CD4-positive, alpha-beta T cell treated with Interleukin-21 for 1 hour (primary cell): ENCODE data around the gene IL6.
"Not testable (repeated sequence)": the region's sequence is repeated elsewhere in the genome, so short reads cannot be mapped to it uniquely, and the experiment has no call there.

Source experiments
- DNase-seq: peaks from one replicate; pipeline ENCODE4 v3.0.0-alpha.2; 2020

Gene IL6

GRCh38 chr7:22704722-22705121 lies 22.3 kb upstream of the IL6 start:
- not testable (repeated sequence) for DNase-seq

GRCh38 chr7:22705874-22706273 lies 21.1 kb upstream of the IL6 start:
- DNase-seq = not testable (repeated sequence)

GRCh38 chr7:22707026-22707691 lies 19.8 kb upstream of the IL6 start:
- not testable (repeated sequence) for DNase-seq

- DNase-seq = not testable (repeated sequence)
Measured at GRCh38 chr7:22708214-22708613, 18.8 kb upstream of the IL6 start.

GRCh38 chr7:22708677-22709061 lies 18.3 kb upstream of the IL6 start:
- DNase-seq = not testable (repeated sequence)

GRCh38 chr7:22709062-22709829 lies 17.8 kb upstream of the IL6 start:
- DNase-seq = not testable (repeated sequence)

- no peak for DNase-seq
Measured at GRCh38 chr7:22709857-22710256, 17.1 kb upstream of the IL6 start.

GRCh38 chr7:22712999-22713398 lies 14.0 kb upstream of the IL6 start:
- DNase-seq = no peak

GRCh38 chr7:22713463-22713862 lies 13.5 kb upstream of the IL6 start:
- DNase-seq = no peak

GRCh38 chr7:22715969-22716368 lies 11.0 kb upstream of the IL6 start:
- DNase-seq = no peak

- no peak for DNase-seq
Measured at GRCh38 chr7:22717760-22718159, 9.2 kb upstream of the IL6 start.

GRCh38 chr7:22718200-22718711 lies 8.7 kb upstream of the IL6 start:
- no peak for DNase-seq

- no peak for DNase-seq
Measured at GRCh38 chr7:22718911-22719420, 8.0 kb upstream of the IL6 start.

- no peak for DNase-seq
Measured at GRCh38 chr7:22720791-22721786, 5.9 kb upstream of the IL6 start.

- no peak for DNase-seq
Measured at GRCh38 chr7:22722536-22723180, 4.3 kb upstream of the IL6 start.

- no peak for DNase-seq
Measured at GRCh38 chr7:22723181-22723601, 3.8 kb upstream of the IL6 start.

- no peak for DNase-seq
Measured at GRCh38 chr7:22723637-22724036, 3.4 kb upstream of the IL6 start.

- no peak for DNase-seq
Measured at GRCh38 chr7:22724861-22725260, 2.1 kb upstream of the IL6 start.

- DNase-seq = no peak
Measured at GRCh38 chr7:22725585-22725984, 1.4 kb upstream of the IL6 start.

GRCh38 chr7:22726345-22726906 lies 574 bp upstream of the IL6 start:
- DNase-seq = peak; percentile 62

- DNase-seq = no peak
Measured at GRCh38 chr7:22727714-22728035, 675 bp downstream of the IL6 start.

GRCh38 chr7:22728401-22729029 lies 1.5 kb downstream of the IL6 start:
- DNase-seq = peak; percentile 41
